Measurements from ENCODE around the gene GDI2. TPM values are rescaled to one million over a fixed set of nuclear protein-coding genes. Genes with fewer than 3 reads are reported as not detected.
"Not testable (repeated sequence)": the region's sequence is repeated elsewhere in the genome, so short reads cannot be mapped to it uniquely, and the experiment has no call there.

GDI2 gene
- total RNA-seq, 2 experiments from 2014 or later: 78.1 to 82.3 TPM

GRCh38 chr10:5843686-5844344, 30.6 kb upstream of the GDI2 start:
- Mint-ChIP-seq H3K27ac (no peak overlapping the region), H3K9me3 (no peaks in the 10 kb centered on the region), H3K36me3 (ENCODE audit: low read depth) (no peaks in the 10 kb centered on the region), H3K4me1 (ENCODE audit: low read depth) (no peaks in the 10 kb centered on the region), H3K4me3 (no peak overlapping the region), H3K27me3 (no peaks in the 10 kb centered on the region)
- ATAC-seq (ENCODE audit: poor library complexity) (no peak), DNase-seq (no peak)
- no peak for TF ChIP-seq CTCF (IDR thresholded peaks at IDR 0.05)
- Histone ChIP-seq H3K36me3 (ENCODE audit: insufficient read depth, low read length) (no peaks in the 10 kb centered on the region), H3K9me3 (ENCODE audit: control insufficient read depth in 1 of 2, insufficient read depth in 1 of 2, low read length in 2 of 2) (no peaks in the 10 kb centered on the region), H3K27ac (ENCODE audit: low read depth in 1 of 2, low read length in 2 of 2) (no peak overlapping the region), H3K27me3 (ENCODE audit: control insufficient read depth in 1 of 2, insufficient read depth in 2 of 2, low read length in 2 of 2) (peaks cover 0 to 2% of the 10 kb centered on the region in 2 experiments), H3K4me1 (ENCODE audit: insufficient read depth, low read length) (no peaks in the 10 kb centered on the region), H3K4me3 (ENCODE audit: low read length) (no peak overlapping the region)
- intact Hi-C loops (cut with DNase I, micrococcal nuclease): no loop called here
- ChIA-PET POLR2A (interaction anchor here (1.1 kb wide), 1 partner anchor 30 kb away, joined by 3 read pairs; no protein-coding TSS in a partner anchor), CTCF (interaction anchor here (0.5 kb wide), 1 partner anchor 41 kb away, joined by 3 read pairs; no protein-coding TSS in a partner anchor)

DNA sequence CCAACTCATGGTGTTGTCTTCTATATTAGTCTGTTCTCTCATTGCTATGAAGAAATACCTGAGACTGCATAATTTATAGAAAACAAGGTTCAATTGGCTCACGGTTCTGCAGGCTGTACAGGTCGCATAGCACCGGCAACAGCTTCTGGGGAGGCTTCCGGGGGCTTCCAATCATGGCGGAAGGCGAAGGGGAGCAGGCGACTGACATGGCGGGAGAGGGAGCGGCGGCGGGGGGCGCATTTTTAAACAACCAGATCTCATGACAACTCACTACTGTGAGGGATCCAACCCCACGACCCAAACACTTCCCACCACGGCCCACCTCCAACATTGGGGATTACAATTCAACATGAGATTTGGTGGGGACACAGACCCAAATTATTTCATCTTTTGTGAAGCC, 28.7 kb upstream of the GDI2 start:
- Histone ChIP-seq H3K9me3 (ENCODE audit: control insufficient read depth in 1 of 2, insufficient read depth in 1 of 2, low read length in 2 of 2) (no peaks in the 10 kb centered on the region), H3K27me3 (ENCODE audit: control insufficient read depth in 1 of 2, insufficient read depth in 2 of 2, low read length in 2 of 2) (peaks cover 0 to 2% of the 10 kb centered on the region in 2 experiments), H3K27ac (ENCODE audit: low read depth in 1 of 2, low read length in 2 of 2) (no peak overlapping the region), H3K4me1 (ENCODE audit: insufficient read depth, low read length) (no peaks in the 10 kb centered on the region), H3K4me3 (ENCODE audit: low read length) (no peak overlapping the region), H3K36me3 (ENCODE audit: insufficient read depth, low read length) (no peaks in the 10 kb centered on the region)
- Mint-ChIP-seq H3K9me3 (no peaks in the 10 kb centered on the region), H3K4me1 (ENCODE audit: low read depth) (no peaks in the 10 kb centered on the region), H3K4me3 (no peak overlapping the region), H3K27ac (no peak overlapping the region), H3K27me3 (no peaks in the 10 kb centered on the region), H3K36me3 (ENCODE audit: low read depth) (no peaks in the 10 kb centered on the region)
- ATAC-seq (ENCODE audit: poor library complexity) (no peak), DNase-seq (no peak)
- ChIA-PET POLR2A (no interaction called here), CTCF (no interaction called here)
- TF ChIP-seq CTCF (IDR thresholded peaks at IDR 0.05): no peak
- intact Hi-C loops (cut with DNase I, micrococcal nuclease): no loop called here

- intact Hi-C loops (cut with DNase I, micrococcal nuclease): no loop called here
- H3K4me3 ChIP-seq (ENCODE audit: low read length): no peak overlapping the region
- ATAC-seq (ENCODE audit: poor library complexity): no peak
- Mint-ChIP-seq H3K27ac (no peak overlapping the region), H3K9me3 (no peaks in the 10 kb centered on the region), H3K4me3 (no peak overlapping the region), H3K36me3 (ENCODE audit: low read depth) (no peaks in the 10 kb centered on the region), H3K27me3 (no peaks in the 10 kb centered on the region), H3K4me1 (ENCODE audit: low read depth) (no peaks in the 10 kb centered on the region)
- no peaks in the 10 kb centered on the region for H3K9me3 ChIP-seq (ENCODE audit: control insufficient read depth in 1 of 2, insufficient read depth in 1 of 2, low read length in 2 of 2)
- ChIA-PET POLR2A (no interaction called here), CTCF (no interaction called here)
- H3K27ac ChIP-seq (ENCODE audit: low read depth in 1 of 2, low read length in 2 of 2): no peak overlapping the region
- H3K27me3 ChIP-seq (ENCODE audit: control insufficient read depth in 1 of 2, insufficient read depth in 2 of 2, low read length in 2 of 2): peaks cover 0 to 2% of the 10 kb centered on the region in 2 experiments
- DNase-seq: peak in 1 of 14 experiments; percentile 12
- H3K36me3 ChIP-seq (ENCODE audit: insufficient read depth, low read length): no peaks in the 10 kb centered on the region
- no peak for TF ChIP-seq CTCF (IDR thresholded peaks at IDR 0.05)
- H3K4me1 ChIP-seq (ENCODE audit: insufficient read depth, low read length): no peaks in the 10 kb centered on the region
These were observed 27.4 kb upstream of the GDI2 start for GRCh38 chr10:5840314-5841307.

GRCh38 chr10:5836181-5836580, 22.9 kb upstream of the GDI2 start:
- H3K27ac Mint-ChIP-seq; ATAC-seq (ENCODE audit: poor library complexity); H3K36me3 Mint-ChIP-seq (ENCODE audit: low read depth); H3K4me3 ChIP-seq (ENCODE audit: low read length); H3K27me3 ChIP-seq (ENCODE audit: control insufficient read depth in 1 of 2, insufficient read depth in 2 of 2, low read length in 2 of 2); DNase-seq; H3K27me3 Mint-ChIP-seq; H3K36me3 ChIP-seq (ENCODE audit: insufficient read depth, low read length); H3K4me1 ChIP-seq (ENCODE audit: insufficient read depth, low read length); H3K27ac ChIP-seq (ENCODE audit: low read depth in 1 of 2, low read length in 2 of 2); POLR2A ChIA-PET; H3K4me3 Mint-ChIP-seq; H3K9me3 Mint-ChIP-seq; H3K9me3 ChIP-seq (ENCODE audit: control insufficient read depth in 1 of 2, insufficient read depth in 1 of 2, low read length in 2 of 2); CTCF ChIA-PET; intact Hi-C loops (cut with DNase I, micrococcal nuclease); H3K4me1 Mint-ChIP-seq (ENCODE audit: low read depth): not testable (repeated sequence)

Data from CD4-positive, alpha-beta T cell (primary cell).